HCT116 (cell line): ENCODE data around the gene ERC1.

Experiments used
- CTCF ChIP-seq, 3 experiments: fragments of 200-600 bp in 1 of 3; sonication (generic) in 1 of 3; IDR thresholded peaks in 2 of 3; conservative IDR thresholded peaks in 1 of 3; 2 replicates each; pipeline ENCODE4 v1.5.1; 2012 to 2017; ENCODE audit warnings: low read depth in 2 of 3, low read length in 2 of 3, antibody characterized with exemption in 1 of 3, borderline replicate concordance in 1 of 3, control low read depth in 1 of 3, mild to moderate bottlenecking in 1 of 3, mixed read lengths in 1 of 3, mixed run types in 1 of 3, moderate library complexity in 1 of 3; ENCODE audit not compliant: insufficient read depth in 1 of 3
- EGR1 ChIP-seq: IDR thresholded peaks from 2 replicates; pipeline ENCODE4 v1.6.1; 2012; ENCODE audit warnings: low read depth
- EZH2 ChIP-seq: fragments of 200-600 bp; sonication (generic); IDR thresholded peaks from 2 replicates; pipeline ENCODE4 v1.6.1; 2017; ENCODE audit warnings: antibody characterized with exemption, mixed run types
- JUND ChIP-seq: IDR thresholded peaks from 2 replicates; pipeline ENCODE4 v1.6.1; 2012
- MAX ChIP-seq: IDR thresholded peaks from 2 replicates; pipeline ENCODE4 v1.6.1; 2012
- POLR2A ChIP-seq: IDR thresholded peaks from 2 replicates; pipeline ENCODE4 v1.7.0; 2011; ENCODE audit warnings: borderline replicate concordance; ENCODE audit not compliant: insufficient read depth, insufficient read length; ENCODE audit errors: extremely low read depth
- POLR2AphosphoS5 ChIP-seq: IDR thresholded peaks from 2 replicates; pipeline ENCODE4 v1.6.1; 2011; ENCODE audit warnings: mild to moderate bottlenecking, low read depth, low read length, moderate library complexity
- RAD21 ChIP-seq: IDR thresholded peaks from 2 replicates; pipeline ENCODE4 v1.6.1; 2012; ENCODE audit warnings: low read depth, mild to moderate bottlenecking
- SIN3A ChIP-seq: IDR thresholded peaks from 2 replicates; pipeline ENCODE4 v1.6.1; 2012; ENCODE audit warnings: low read depth
- SRF ChIP-seq: IDR thresholded peaks from 2 replicates; pipeline ENCODE4 v1.6.1; 2012; ENCODE audit warnings: low read depth
- TCF7L2 ChIP-seq: IDR thresholded peaks from 2 replicates; pipeline ENCODE4 v1.7.0; 2011; ENCODE audit warnings: borderline replicate concordance, inconsistent platforms; ENCODE audit not compliant: insufficient read depth, insufficient read length; ENCODE audit errors: extremely low read depth
- ZBTB33 ChIP-seq: IDR thresholded peaks from 2 replicates; pipeline ENCODE4 v1.6.1; 2011; ENCODE audit warnings: mild to moderate bottlenecking, low read length, moderate library complexity; ENCODE audit not compliant: insufficient replicate concordance; ENCODE audit errors: extremely low read depth
- ZFX ChIP-seq: fragments of 450-650 bp; IDR thresholded peaks from 2 replicates; pipeline ENCODE4 v1.6.1; 2017
- ZNF274 ChIP-seq: fragments of 200-500 bp; sonication (Bioruptor generic); IDR thresholded peaks from 2 replicates; pipeline ENCODE4 v1.6.1; 2014; ENCODE audit warnings: mild to moderate bottlenecking, low read depth, low read length, inconsistent platforms

- TF ChIP-seq JUND (no peak), RAD21 (no peak), ZFX (no peak), ZNF274 (no peak), POLR2A (no peak), EZH2 (no peak), CTCF (IDR thresholded peaks at IDR 0.05 in 2 of 3, conservative IDR thresholded peaks at IDR 0.05 in 1 of 3; ENCODE audit: borderline replicate concordance in 1 of 3, insufficient read depth in 1 of 3, low read depth in 2 of 3, low read length in 2 of 3) (no peak), MAX (no peak), POLR2AphosphoS5 (no peak), SIN3A (no peak), EGR1 (no peak), SRF (no peak), TCF7L2 (no peak), ZBTB33 (no peak)
Observed at GRCh38 chr12:1435044-1435443, 444.0 kb downstream of the ERC1 start.
